Pancreas (tissue), 10 donors: ENCODE data around the gene AFDN. TPM values are rescaled to one million over a fixed set of nuclear protein-coding genes. Genes with fewer than 3 reads are reported as not detected.

ENCODE experiments used
- ATAC-seq, 4 donors: fragments of 200-7000 bp; cut with Tn5 transposase; one replicate each; pipeline versions ENCODE4 v1.8.0 to v1.9.1; 2020; ENCODE audit warnings: mild to moderate bottlenecking in 4 of 4, moderate library complexity in 4 of 4
- DNase-seq, 6 donors: peaks; one replicate each; pipeline ENCODE4 v3.0.0-alpha.2; 2020
- FAIRE-seq: peaks from 2 replicates; lab custom pipeline; 2012; peaks lifted over from hg19 to GRCh38; lab: Jason Lieb, UNC
- H3K27ac ChIP-seq, 4 donors: fragments of 200-600 bp; sonication (generic); 1 replicate in 3 of 4; 2 replicates in 1 of 4; pipeline versions ENCODE4 v1.5.0 to v1.8.0; 2020
- H3K27me3 ChIP-seq, 4 donors: fragments of 200-600 bp; one replicate each; pipeline ENCODE4 v1.8.0; 2021
- H3K36me3 ChIP-seq, 3 donors: fragments of 200-600 bp; sonication (generic) in 1 of 3; one replicate each; pipeline versions ENCODE4 v1.5.0 to v1.8.0; 2020 to 2021
- H3K4me1 ChIP-seq, 3 donors: fragments of 200-600 bp; one replicate each; pipeline ENCODE4 v1.8.0; 2021
- H3K4me3 ChIP-seq, 4 donors: fragments of 200-600 bp; sonication (generic) in 2 of 4; one replicate each; pipeline versions ENCODE4 v1.5.0 to v1.8.0; 2020 to 2021
- H3K9me3 ChIP-seq, 4 donors: fragments of 200-600 bp; one replicate each; pipeline ENCODE4 v1.8.0; 2021
- WGBS, 2 donors: extraction: QIAGEN DNeasy Blood & Tissue Kit; methylation state at CpG; one replicate each; pipeline ENCODE4 v1.1.7; 2013; 5-methylcytosine and 5-hydroxymethylcytosine counted together
- intact Hi-C, 3 donors: fragments of 100-400 bp; cut with DNase I; formaldehyde crosslinking; loops; one replicate each; pipeline versions ENCODE4 v1.11.1 to v1.14.2; 2022
- polyA plus RNA-seq, 2 donors: library from polyadenylated mRNA; stranded (reverse); fragments of 200-250 nt; gene quantifications; one replicate each; pipeline ENCODE4 v1.2.3, GENCODE V29; 2013
- total RNA-seq, 6 donors: library from RNA; stranded (reverse); fragmentation: NEBNext Ultra II Directional in 4 of 6; extraction: Animal tissue kit (Norgen Biotek cat#: 25700) in 4 of 6; gene quantifications; one replicate each; pipeline versions ENCODE4 v1.2.1 to v1.2.4, GENCODE V29; 2021 to 2023
- TF ChIP-seq, protein P1 (sequence below), 4 donors: fragments of 200-600 bp; sonication (generic) in 3 of 4; IDR thresholded peaks; one replicate each; pipeline versions ENCODE4 v1.5.0 to v1.8.0; 2021; ENCODE audit warnings: antibody characterized with exemption in 4 of 4
- donor health status: healthy with polysubstance abuse.
- donor health status: DM: no; HTN: no; CAD: no; lungs with moderate emphysema.
- donor health status: DM: no; HTN: no; CAD: no.
- donor health status: control.
- donor health status: control.
- donor health status: Bipolar disorder and iron deficiency.
- donor health status: DM: yes; HTN: yes; CAD: no.
- donor health status: DM: no; HTN: no; CAD: no.
- donor health status: DM: no; HTN: no; CAD: no.
- donor health status: DM: yes; HTN: yes; CAD: no.

Gene AFDN
- total and polyA plus RNA-seq, 8 donors: 55.2 to 122 (median 73.3) TPM

DNA sequence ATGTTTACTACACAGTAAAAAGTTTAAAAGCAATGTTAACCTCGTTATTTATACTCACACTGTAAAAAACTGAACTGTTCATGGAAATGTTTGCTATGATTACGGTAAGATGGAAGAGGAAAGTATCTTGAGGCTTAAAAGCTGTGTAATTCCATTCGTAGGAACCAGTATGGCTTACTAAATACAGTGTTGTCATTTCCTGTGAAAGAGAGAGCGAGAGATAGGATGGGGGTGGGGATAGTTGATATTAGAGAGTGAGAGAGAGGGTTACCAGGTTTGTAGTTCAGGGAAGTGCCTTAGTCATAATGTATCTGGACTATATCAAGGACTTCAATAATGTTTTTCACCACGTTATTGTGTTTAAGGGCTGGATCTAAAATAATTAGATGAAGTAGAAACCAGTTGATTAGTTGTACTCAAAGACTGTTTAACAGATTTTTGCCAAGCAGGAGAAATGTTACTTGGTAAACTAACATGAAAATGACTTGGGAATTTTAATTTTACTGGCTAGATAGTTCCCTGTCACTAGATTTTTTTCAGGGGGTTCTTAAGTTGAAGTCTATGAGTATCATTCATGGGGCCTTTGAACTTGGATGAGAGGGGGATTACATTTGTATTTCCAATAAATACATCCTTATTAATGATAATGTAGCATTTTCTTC, 30.4 kb downstream of the AFDN start:
- intact Hi-C loops: no loop called here
- DNase-seq (no peak), FAIRE-seq (peak; percentile 34), ATAC-seq (peak in 2 of 4 donors; percentile 28 to 30)
- Histone ChIP-seq H3K36me3 (no peaks in the 10 kb centered on the region), H3K27me3 (no peaks in the 10 kb centered on the region), H3K4me1 (peaks cover 14 to 49% (median 38%) of the 10 kb centered on the region in 3 donors), H3K9me3 (no peaks in the 10 kb centered on the region), H3K4me3 (no peak overlapping the region), H3K27ac (no peak overlapping the region)
- WGBS, 2 donors: 79% methylated on average over 5 of the region's 5 CpGs
- TF ChIP-seq, protein P1, sequence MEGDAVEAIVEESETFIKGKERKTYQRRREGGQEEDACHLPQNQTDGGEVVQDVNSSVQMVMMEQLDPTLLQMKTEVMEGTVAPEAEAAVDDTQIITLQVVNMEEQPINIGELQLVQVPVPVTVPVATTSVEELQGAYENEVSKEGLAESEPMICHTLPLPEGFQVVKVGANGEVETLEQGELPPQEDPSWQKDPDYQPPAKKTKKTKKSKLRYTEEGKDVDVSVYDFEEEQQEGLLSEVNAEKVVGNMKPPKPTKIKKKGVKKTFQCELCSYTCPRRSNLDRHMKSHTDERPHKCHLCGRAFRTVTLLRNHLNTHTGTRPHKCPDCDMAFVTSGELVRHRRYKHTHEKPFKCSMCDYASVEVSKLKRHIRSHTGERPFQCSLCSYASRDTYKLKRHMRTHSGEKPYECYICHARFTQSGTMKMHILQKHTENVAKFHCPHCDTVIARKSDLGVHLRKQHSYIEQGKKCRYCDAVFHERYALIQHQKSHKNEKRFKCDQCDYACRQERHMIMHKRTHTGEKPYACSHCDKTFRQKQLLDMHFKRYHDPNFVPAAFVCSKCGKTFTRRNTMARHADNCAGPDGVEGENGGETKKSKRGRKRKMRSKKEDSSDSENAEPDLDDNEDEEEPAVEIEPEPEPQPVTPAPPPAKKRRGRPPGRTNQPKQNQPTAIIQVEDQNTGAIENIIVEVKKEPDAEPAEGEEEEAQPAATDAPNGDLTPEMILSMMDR (IDR thresholded peaks at IDR 0.05): no peak

DNA sequence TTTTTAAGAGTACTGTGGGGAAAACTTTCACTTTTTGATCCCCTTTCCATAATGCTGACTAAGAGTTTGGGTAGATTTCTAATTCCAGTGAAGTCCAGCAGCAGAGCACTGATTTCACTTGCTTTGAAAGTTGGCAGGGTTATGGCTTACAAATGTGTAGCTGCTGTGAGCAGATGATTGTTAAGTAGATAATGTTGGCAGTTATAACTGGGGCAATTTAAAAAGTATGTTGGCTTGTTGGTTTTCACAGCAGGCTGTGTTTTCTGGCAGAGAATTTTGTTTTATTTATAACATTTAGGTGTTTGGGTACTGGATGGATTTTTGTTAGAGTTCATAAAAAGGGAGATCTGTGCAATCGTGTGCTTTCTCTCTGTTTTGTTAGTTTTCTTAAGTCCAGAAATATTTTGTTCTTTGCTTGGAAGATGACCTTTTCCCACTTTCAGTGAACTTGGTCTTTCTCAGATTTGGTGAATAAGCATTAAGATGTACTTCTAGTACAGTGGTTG, 31.4 kb downstream of the AFDN start:
- TF ChIP-seq, protein P1 (IDR thresholded peaks at IDR 0.05): no peak
- H3K36me3 ChIP-seq: no peaks in the 10 kb centered on the region
- no peaks in the 10 kb centered on the region for H3K27me3 ChIP-seq
- DNase-seq (no peak), FAIRE-seq (no peak), ATAC-seq (peak; percentile 60 to 77 (median 74))
- intact Hi-C loops: no loop called here
- peak overlapping the region in 2 of 4 donors; percentile 16 to 18 for H3K27ac ChIP-seq
- H3K4me3 ChIP-seq: no peak overlapping the region
- peaks cover 14 to 40% (median 31%) of the 10 kb centered on the region in 3 donors for H3K4me1 ChIP-seq
- WGBS, 2 donors: 12 to 14% methylated on average over 1 of the region's 1 CpG
- H3K9me3 ChIP-seq: no peaks in the 10 kb centered on the region

DNA sequence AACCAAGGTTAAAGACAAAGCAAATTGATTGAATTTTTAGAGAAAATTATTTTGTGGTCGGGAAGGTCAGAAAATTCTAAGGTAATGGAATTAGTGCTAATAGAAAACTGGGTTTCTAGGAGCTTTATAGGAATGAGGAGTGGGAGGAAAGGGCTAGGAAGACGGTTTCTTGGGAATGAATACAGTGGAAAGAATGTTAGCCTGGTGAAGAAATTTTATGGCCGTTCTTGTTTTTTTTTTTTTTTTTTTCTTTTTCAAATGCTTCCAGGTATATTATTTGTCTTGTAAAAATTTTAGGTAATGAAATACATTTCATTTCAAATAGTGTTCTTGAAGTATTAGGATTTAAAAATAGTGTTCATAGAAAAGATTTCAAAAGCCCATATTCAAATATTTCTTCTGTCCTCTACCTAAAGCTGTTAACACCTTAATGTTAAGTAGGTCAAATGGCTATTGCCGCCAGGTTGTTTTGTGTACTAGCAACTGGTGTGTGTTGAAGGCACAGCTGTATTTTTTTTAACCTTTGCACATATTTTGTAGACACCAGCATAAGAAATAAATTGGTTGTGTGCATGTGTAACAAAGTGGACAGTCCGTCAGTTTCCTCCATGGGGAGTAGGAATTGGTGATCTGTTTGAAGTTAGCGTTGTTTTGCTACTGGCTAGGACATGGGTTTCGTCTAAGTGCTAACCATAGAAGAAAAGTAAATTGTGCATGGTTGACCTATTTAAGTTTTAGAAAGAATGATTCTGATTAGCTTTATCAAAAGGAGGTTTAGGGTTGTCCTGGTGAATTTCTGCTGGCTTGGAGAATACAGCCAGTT, 32.3 kb downstream of the AFDN start:
- Histone ChIP-seq H3K9me3 (no peaks in the 10 kb centered on the region), H3K4me3 (no peak overlapping the region), H3K27ac (peak overlapping the region in 2 of 4 donors; percentile 16 to 31), H3K36me3 (no peaks in the 10 kb centered on the region), H3K27me3 (no peaks in the 10 kb centered on the region), H3K4me1 (peaks cover 14 to 37% (median 31%) of the 10 kb centered on the region in 3 donors)
- FAIRE-seq (no peak), DNase-seq (no peak), ATAC-seq (peak in 3 of 4 donors; percentile 7 to 37 (median 19))
- TF ChIP-seq, protein P1 (IDR thresholded peaks at IDR 0.05): no peak
- WGBS, 2 donors: 45 to 51% methylated on average over 7 of the region's 7 CpGs
- intact Hi-C loops: no loop called here

DNA sequence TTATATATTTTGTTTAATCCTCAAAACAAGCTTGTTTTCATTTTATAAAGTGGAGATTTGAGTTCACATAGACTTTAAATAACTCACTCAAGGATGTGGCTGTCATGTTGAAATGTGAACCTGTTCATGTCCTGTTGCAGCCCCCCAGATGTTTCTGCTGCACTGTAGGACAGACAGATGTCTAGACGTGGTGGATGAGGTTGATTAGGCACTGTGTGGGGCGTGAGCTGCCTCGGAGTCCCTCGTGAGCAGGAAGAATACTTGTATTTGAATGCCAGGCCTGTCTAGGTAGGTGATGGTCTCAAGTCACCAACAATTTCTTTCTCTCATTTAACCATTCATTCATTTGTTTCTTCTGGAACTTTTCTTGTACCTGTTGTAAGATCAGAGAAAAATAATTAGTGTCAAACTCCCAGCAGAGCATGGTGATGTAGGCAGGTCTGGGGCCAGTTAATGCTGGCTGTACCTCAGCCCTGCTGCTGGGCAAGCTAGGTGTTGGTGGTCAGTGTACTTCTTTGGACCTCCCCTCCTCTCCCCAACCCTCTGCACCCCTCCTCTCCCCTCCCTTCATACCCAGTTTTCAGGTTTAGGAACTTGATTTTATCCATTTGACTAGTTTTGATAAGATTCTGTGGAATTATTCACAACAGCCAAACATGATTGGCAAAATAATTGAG, 34.0 kb downstream of the AFDN start:
- intact Hi-C loops: no loop called here
- ATAC-seq (no peak), DNase-seq (no peak), FAIRE-seq (no peak)
- TF ChIP-seq, protein P1 (IDR thresholded peaks at IDR 0.05): no peak
- no peaks in the 10 kb centered on the region for H3K27me3 ChIP-seq
- H3K9me3 ChIP-seq: no peaks in the 10 kb centered on the region
- WGBS, 2 donors: 54% methylated on average over 4 of the region's 4 CpGs
- H3K27ac ChIP-seq: no peak overlapping the region
- H3K36me3 ChIP-seq: no peaks in the 10 kb centered on the region
- H3K4me3 ChIP-seq: no peak overlapping the region
- H3K4me1 ChIP-seq: peaks cover 14 to 32% (median 31%) of the 10 kb centered on the region in 3 donors
